Lower leg skin (tissue), 3 donors: ENCODE data around the gene TPSAB1.

Experiments used
- CTCF ChIP-seq, 3 donors: fragments of 450-650 bp; IDR thresholded peaks; one replicate each; pipeline ENCODE4 v1.5.1; 2016; ENCODE audit warnings: antibody characterized with exemption in 3 of 3, mild to moderate bottlenecking in 3 of 3, moderate library complexity in 2 of 3
- POLR2A ChIP-seq, 2 donors: fragments of 450-650 bp; IDR thresholded peaks; one replicate each; pipeline ENCODE4 v1.6.1; 2016 to 2017; ENCODE audit warnings: antibody characterized with exemption in 2 of 2, mild to moderate bottlenecking in 1 of 2, moderate library complexity in 1 of 2

- TF ChIP-seq CTCF (IDR thresholded peaks at IDR 0.05) (no peak), POLR2A (IDR thresholded peaks at IDR 0.05) (no peak)
Observed at GRCh38 chr16:1262210-1262845, 21.8 kb downstream of the TPSAB1 start.
